CD4-positive, alpha-beta T cell treated with Interleukin-1 beta for 1 hour (primary cell): ENCODE results near the gene SMAP2.

ENCODE experiments used
- DNase-seq, 2 donors: peaks; one replicate each; pipeline ENCODE4 v3.0.0-alpha.2; 2020 to 2022

Gene SMAP2

GRCh38 chr1:40391688-40392145 is 18.2 kb downstream of the SMAP2 start:
- no peak for DNase-seq

- no peak for DNase-seq
Measured at GRCh38 chr1:40392221-40392620, 18.7 kb downstream of the SMAP2 start.

GRCh38 chr1:40393173-40393572 is 19.6 kb downstream of the SMAP2 start:
- DNase-seq = no peak

- peak; percentile 66 to 75 for DNase-seq
Measured at GRCh38 chr1:40394491-40395172, 21.1 kb downstream of the SMAP2 start.

GRCh38 chr1:40395190-40396175 is 22.0 kb downstream of the SMAP2 start:
- DNase-seq = no peak

GRCh38 chr1:40396420-40396819 is 22.9 kb downstream of the SMAP2 start:
- no peak for DNase-seq

- no peak for DNase-seq
Measured at GRCh38 chr1:40397258-40397657, 23.7 kb downstream of the SMAP2 start.

GRCh38 chr1:40399984-40400704 is 26.6 kb downstream of the SMAP2 start:
- no peak for DNase-seq

GRCh38 chr1:40401473-40402201 is 28.1 kb downstream of the SMAP2 start:
- no peak for DNase-seq

- peak; percentile 60 to 71 for DNase-seq
Measured at GRCh38 chr1:40404670-40405462, 31.3 kb downstream of the SMAP2 start.

GRCh38 chr1:40405812-40406211 is 32.3 kb downstream of the SMAP2 start:
- no peak for DNase-seq

- DNase-seq = no peak
Measured at GRCh38 chr1:40407453-40407852, 33.9 kb downstream of the SMAP2 start.

- no peak for DNase-seq
Measured at GRCh38 chr1:40409467-40409866, 35.9 kb downstream of the SMAP2 start.

- DNase-seq = no peak
Measured at GRCh38 chr1:40411294-40411693, 37.8 kb downstream of the SMAP2 start.

GRCh38 chr1:40411843-40412242 is 38.3 kb downstream of the SMAP2 start:
- DNase-seq = no peak

GRCh38 chr1:40413527-40414252 is 40.2 kb downstream of the SMAP2 start:
- DNase-seq = no peak

GRCh38 chr1:40414331-40414730 is 40.8 kb downstream of the SMAP2 start:
- no peak for DNase-seq

- no peak for DNase-seq
Measured at GRCh38 chr1:40416709-40417108, 43.2 kb downstream of the SMAP2 start.

- no peak for DNase-seq
Measured at GRCh38 chr1:40421431-40422384, 48.2 kb downstream of the SMAP2 start.
